ENCODE results near the gene CNEP1R1.

Gene CNEP1R1

DNA sequence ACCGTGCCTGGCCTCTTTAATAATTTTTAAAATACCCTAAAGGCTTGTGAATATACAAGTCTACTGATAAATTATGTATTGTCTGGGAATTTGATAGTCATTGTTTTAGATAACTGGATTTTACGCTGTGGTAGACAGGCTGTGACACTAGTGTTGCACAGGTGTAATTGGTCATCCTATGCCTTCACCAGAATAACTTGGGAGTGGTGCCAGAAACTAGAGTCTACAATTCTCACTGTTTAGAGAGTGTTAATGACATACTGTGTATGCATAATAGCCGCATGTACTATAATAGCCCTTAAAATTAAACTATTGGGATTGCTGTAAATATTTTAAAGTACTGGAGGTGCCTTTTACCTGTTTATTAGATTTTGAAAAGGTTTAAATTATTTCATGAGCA lies 11.4 kb downstream of the CNEP1R1 start:
- Mint-ChIP-seq H3K9me3 (no peaks in the 10 kb centered on the region), H3K27me3 (ENCODE audit: low read depth) (no peaks in the 10 kb centered on the region), H3K4me1 (no peaks in the 10 kb centered on the region), H3K4me3 (no peak overlapping the region), H3K27ac (no peak overlapping the region), H3K36me3 (ENCODE audit: low read depth) (peaks cover 32% of the 10 kb centered on the region)
- TF ChIP-seq, protein P1, sequence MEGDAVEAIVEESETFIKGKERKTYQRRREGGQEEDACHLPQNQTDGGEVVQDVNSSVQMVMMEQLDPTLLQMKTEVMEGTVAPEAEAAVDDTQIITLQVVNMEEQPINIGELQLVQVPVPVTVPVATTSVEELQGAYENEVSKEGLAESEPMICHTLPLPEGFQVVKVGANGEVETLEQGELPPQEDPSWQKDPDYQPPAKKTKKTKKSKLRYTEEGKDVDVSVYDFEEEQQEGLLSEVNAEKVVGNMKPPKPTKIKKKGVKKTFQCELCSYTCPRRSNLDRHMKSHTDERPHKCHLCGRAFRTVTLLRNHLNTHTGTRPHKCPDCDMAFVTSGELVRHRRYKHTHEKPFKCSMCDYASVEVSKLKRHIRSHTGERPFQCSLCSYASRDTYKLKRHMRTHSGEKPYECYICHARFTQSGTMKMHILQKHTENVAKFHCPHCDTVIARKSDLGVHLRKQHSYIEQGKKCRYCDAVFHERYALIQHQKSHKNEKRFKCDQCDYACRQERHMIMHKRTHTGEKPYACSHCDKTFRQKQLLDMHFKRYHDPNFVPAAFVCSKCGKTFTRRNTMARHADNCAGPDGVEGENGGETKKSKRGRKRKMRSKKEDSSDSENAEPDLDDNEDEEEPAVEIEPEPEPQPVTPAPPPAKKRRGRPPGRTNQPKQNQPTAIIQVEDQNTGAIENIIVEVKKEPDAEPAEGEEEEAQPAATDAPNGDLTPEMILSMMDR (IDR thresholded peaks at IDR 0.05; ENCODE audit: unreplicated experiment in 3 of 3): no peak

DNA sequence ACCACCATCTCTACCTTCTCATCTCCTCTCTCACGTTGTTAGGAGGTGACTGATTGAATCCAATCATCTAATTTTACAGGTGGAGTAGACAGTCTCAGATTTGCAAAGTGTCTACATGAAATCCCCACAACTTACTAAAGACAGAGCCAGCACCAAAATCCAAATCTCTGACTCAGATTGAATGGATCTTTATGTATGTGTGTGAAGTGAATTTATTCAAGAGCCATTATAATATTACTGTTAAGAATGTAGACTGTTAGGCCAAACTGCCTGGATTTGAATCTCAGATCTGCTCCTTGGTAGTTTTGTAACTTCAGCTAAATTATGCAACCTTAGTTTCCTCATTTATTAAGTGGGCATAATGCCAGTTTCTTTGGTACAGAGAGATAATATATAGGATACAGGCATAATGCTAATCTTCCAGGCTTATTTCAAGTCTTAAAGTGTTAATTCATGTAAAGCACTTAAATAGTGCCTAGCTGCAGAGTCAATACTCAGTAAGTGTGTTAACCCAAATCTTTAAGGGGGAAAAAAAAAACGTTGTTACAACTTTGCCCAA lies 12.7 kb downstream of the CNEP1R1 start:
- Mint-ChIP-seq H3K4me3 (no peak overlapping the region), H3K27ac (no peak overlapping the region), H3K9me3 (no peaks in the 10 kb centered on the region)

DNA sequence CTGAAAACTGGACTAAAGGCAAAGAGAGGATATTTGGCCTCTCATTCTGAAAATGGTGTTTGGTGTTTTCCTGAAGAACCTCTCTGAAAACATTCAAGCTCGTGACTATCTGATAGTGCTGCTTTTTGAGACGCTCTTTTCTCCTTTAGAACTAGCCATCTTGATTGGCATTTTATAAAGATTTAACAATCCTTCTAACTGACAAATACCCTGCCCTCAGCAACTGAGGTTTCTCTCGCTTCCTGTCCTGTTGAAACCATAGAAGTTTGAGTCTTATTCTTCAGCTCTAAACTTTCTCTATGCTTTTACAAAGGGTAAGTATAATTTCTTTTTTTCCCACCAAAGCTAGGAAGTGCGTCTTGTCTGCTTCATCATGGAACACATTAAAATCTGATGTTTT lies 13.3 kb downstream of the CNEP1R1 start:
- no peaks in the 10 kb centered on the region for H3K4me1 Mint-ChIP-seq
- peaks cover 3% of the 10 kb centered on the region for H3K27me3 Mint-ChIP-seq (ENCODE audit: low read depth)
- TF ChIP-seq, protein P1 (IDR thresholded peaks at IDR 0.05; ENCODE audit: unreplicated experiment in 3 of 3): no peak
- H3K4me3 Mint-ChIP-seq: no peak overlapping the region
- no peaks in the 10 kb centered on the region for H3K9me3 Mint-ChIP-seq
- peak overlapping the region in 1 of 3 experiments; percentile 17 for H3K27ac Mint-ChIP-seq
- peaks cover 14% of the 10 kb centered on the region for H3K36me3 Mint-ChIP-seq (ENCODE audit: low read depth)

More for the DNA sequence above, 12.7 kb downstream of the CNEP1R1 start:
- Mint-ChIP-seq H3K27me3 (ENCODE audit: low read depth) (no peaks in the 10 kb centered on the region), H3K36me3 (ENCODE audit: low read depth) (peaks cover 19% of the 10 kb centered on the region), H3K4me1 (no peaks in the 10 kb centered on the region)
- TF ChIP-seq, protein P1 (IDR thresholded peaks at IDR 0.05; ENCODE audit: unreplicated experiment in 3 of 3): no peak

DNA sequence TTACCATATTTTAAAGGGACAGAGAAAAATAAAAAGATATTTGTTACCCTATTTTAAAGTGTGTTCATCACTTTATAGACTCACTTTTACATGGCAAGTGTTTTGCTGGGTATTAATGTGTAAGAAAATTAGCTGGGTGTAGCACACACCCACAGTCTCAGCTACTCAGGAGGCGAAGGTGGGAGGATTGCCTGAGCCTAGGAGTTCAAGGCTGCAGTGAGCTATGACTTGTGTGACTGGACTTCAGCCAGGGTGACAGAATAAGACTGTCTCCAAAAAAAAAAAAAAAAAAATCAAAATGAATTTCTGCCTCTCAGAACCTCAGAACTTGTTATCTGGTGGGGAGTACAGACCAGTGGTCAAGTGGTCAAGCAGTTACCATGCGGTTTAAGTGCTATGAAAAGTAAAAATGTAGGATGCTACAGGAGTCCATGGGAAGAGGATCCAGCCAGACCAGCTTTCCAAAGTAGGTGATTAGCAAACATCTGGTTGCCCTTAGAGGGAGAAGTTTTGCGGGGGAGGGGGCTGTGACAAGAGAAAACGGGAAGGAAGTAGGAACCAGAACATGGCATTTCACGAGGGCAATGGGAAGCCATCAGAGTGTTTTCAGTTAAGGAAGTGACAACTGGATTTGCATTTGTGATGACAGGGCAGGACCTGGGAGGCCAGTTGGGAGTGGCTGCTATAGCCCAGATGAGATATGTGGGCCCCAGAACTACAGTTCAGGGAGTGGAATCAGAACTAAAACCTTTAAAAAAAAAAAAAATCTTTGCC lies 13.9 kb downstream of the CNEP1R1 start:
- Mint-ChIP-seq H3K9me3 (no peaks in the 10 kb centered on the region), H3K4me1 (no peaks in the 10 kb centered on the region), H3K27ac (no peak overlapping the region), H3K27me3 (ENCODE audit: low read depth) (peaks cover 7% of the 10 kb centered on the region), H3K36me3 (ENCODE audit: low read depth) (peaks cover 12% of the 10 kb centered on the region), H3K4me3 (no peak overlapping the region)
- TF ChIP-seq, protein P1 (IDR thresholded peaks at IDR 0.05; ENCODE audit: unreplicated experiment in 3 of 3): no peak

DNA sequence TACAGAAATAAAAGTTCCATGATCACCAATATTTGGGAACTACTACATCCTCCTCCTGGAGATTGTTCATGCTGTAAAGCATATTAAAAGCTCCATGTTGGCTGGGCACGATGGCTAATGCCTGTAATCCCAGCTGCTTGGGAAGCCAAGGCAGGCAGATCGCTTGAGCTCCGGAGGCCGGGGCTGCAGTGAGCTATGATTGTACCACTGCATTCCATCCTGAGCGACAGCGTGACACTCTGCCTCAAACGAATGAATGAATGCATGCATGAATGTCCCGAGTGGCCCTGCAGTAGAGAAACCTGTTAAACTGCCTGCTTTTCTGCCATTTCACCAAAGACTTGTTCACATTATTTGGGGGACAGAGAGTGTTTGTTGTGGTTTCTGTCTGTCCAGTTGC lies 15.0 kb downstream of the CNEP1R1 start:
- H3K36me3 Mint-ChIP-seq (ENCODE audit: low read depth): peaks cover 7% of the 10 kb centered on the region
- H3K27me3 Mint-ChIP-seq (ENCODE audit: low read depth): peaks cover 7% of the 10 kb centered on the region
- TF ChIP-seq, protein P1 (IDR thresholded peaks at IDR 0.05; ENCODE audit: unreplicated experiment in 3 of 3): no peak
- H3K27ac Mint-ChIP-seq: no peak overlapping the region
- no peaks in the 10 kb centered on the region for H3K4me1 Mint-ChIP-seq
- H3K9me3 Mint-ChIP-seq: no peaks in the 10 kb centered on the region
- no peak overlapping the region for H3K4me3 Mint-ChIP-seq

DNA sequence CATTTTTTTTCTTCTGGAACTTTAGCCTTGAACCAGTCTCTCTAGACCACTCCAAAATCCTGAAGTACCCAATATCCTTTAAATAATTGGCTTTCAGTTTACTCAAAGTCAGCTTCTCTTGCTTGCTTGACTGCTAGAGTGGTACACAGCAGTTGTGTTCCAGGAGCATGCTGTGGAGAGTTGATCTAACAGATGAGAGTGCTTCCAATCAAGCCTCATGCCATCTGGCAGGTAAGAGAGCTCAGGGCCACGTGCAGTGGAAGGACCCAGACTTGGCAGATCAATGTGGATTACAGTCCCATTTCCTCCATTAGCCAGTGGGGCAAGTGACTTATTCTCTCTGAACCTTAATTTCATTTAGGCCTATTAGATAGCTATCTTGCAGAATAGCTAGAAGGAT lies 15.7 kb downstream of the CNEP1R1 start:
- Mint-ChIP-seq H3K9me3 (no peaks in the 10 kb centered on the region), H3K4me1 (no peaks in the 10 kb centered on the region), H3K4me3 (no peak overlapping the region), H3K27ac (no peak overlapping the region), H3K27me3 (ENCODE audit: low read depth) (peaks cover 9% of the 10 kb centered on the region), H3K36me3 (ENCODE audit: low read depth) (peaks cover 4% of the 10 kb centered on the region)
- TF ChIP-seq, protein P1 (IDR thresholded peaks at IDR 0.05; ENCODE audit: unreplicated experiment in 3 of 3): no peak

All from nephron (organoid).